AG04450 (cell line): ENCODE data around the gene RAB10. TPM values are rescaled to one million over a fixed set of nuclear protein-coding genes. Genes with fewer than 3 reads are reported as not detected.
A peak's percentile ranks its signal among the peaks of the same experiment; 100 is the strongest.

Source experiments
- CTCF ChIA-PET: fragments of 300-600, 350-600 bp; formaldehyde crosslinking; extraction: SDS; loops from one replicate; lab custom pipeline; 2022; ENCODE audit warnings: antibody characterized with exemption, inconsistent platforms; lab: Charles Lee
- POLR2A ChIA-PET: fragments of 350-600 bp; formaldehyde crosslinking; extraction: SDS; loops from one replicate; lab custom pipeline; 2021; ENCODE audit warnings: antibody characterized with exemption, inconsistent platforms; lab: Yijun Ruan, JAX
- DNase-seq: peaks from one replicate; pipeline ENCODE4 v3.0.0-alpha.2; 2011; ENCODE audit warnings: low read depth, low spot score
- H3K27ac ChIP-seq: one replicate; pipeline ENCODE4 v1.5.1; 2012; ENCODE audit warnings: low read depth, low read length, control low read depth
- H3K27me3 ChIP-seq: one replicate; pipeline ENCODE4 v1.6.0; 2012; ENCODE audit warnings: low read length; ENCODE audit not compliant: control insufficient read depth, insufficient read depth
- H3K4me3 ChIP-seq: 2 replicates; pipeline ENCODE4 v1.5.1; 2011; ENCODE audit warnings: mild to moderate bottlenecking, low read depth, low read length, control low read depth
- H3K9me3 ChIP-seq: 2 replicates; pipeline ENCODE4 v1.5.1; 2012; ENCODE audit warnings: low read length; ENCODE audit not compliant: control insufficient read depth, insufficient read depth
- polyA plus RNA-seq: library from polyadenylated mRNA; depleted of rRNA; stranded (reverse); fragments of >200 nt; gene quantifications from 2 replicates; pipeline ENCODE4 v1.2.3, GENCODE V29; 2011
- TF ChIP-seq, protein P1 (sequence below): IDR thresholded peaks from 2 replicates; pipeline ENCODE4 v1.5.1; 2011; ENCODE audit warnings: low read depth, low read length, control low read depth, inconsistent platforms

The RAB10 gene
- polyA plus RNA-seq, 1 experiment, result 178 TPM

GRCh38 chr2:26169681-26170414, 136.0 kb downstream of the RAB10 start:
- TF ChIP-seq, protein P1, sequence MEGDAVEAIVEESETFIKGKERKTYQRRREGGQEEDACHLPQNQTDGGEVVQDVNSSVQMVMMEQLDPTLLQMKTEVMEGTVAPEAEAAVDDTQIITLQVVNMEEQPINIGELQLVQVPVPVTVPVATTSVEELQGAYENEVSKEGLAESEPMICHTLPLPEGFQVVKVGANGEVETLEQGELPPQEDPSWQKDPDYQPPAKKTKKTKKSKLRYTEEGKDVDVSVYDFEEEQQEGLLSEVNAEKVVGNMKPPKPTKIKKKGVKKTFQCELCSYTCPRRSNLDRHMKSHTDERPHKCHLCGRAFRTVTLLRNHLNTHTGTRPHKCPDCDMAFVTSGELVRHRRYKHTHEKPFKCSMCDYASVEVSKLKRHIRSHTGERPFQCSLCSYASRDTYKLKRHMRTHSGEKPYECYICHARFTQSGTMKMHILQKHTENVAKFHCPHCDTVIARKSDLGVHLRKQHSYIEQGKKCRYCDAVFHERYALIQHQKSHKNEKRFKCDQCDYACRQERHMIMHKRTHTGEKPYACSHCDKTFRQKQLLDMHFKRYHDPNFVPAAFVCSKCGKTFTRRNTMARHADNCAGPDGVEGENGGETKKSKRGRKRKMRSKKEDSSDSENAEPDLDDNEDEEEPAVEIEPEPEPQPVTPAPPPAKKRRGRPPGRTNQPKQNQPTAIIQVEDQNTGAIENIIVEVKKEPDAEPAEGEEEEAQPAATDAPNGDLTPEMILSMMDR, result no peak
- Histone ChIP-seq H3K9me3 (peaks cover 9% of the 10 kb centered on the region; the same call in 1 of the 2 replicates), H3K27me3 (peaks cover 26% of the 10 kb centered on the region), H3K4me3 (no peak overlapping the region), H3K27ac (no peak overlapping the region)
- no peak for DNase-seq
- ChIA-PET POLR2A (interaction anchor here (0.9 kb wide), 1 partner anchor 22 kb away, joined by 3 read pairs; no protein-coding TSS in a partner anchor), CTCF (no interaction called here)

DNA sequence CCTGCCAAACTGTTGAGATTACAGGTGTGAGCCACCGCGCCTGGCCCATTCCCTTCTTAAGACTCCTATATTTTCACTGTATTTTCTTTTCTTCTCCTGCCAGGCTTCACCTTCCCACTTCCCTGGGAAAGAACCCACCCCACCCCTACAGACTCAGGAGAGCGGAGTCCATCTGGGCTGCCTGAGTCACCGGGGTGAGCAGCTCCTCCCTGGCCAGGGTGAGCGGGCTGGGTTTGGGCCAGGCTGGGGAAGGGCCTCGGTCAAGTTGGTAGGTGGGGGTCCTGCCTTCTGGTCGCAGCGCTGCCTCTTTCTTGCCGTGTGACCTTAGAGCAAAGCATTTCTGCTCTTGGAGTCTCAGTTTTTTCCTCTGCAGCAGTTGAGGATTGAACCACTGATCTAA, 136.9 kb downstream of the RAB10 start:
- Histone ChIP-seq H3K4me3 (no peak overlapping the region), H3K9me3 (peaks cover 9% of the 10 kb centered on the region; the same call in 1 of the 2 replicates), H3K27ac (no peak overlapping the region), H3K27me3 (peaks cover 32% of the 10 kb centered on the region)
- TF ChIP-seq, protein P1, result no peak
- POLR2A ChIA-PET, result no interaction called here
- no peak for DNase-seq
- CTCF ChIA-PET, result no interaction called here

GRCh38 chr2:26172189-26172870, 138.4 kb downstream of the RAB10 start:
- TF ChIP-seq, protein P1, result no peak
- H3K27ac ChIP-seq, result no peak overlapping the region
- DNase-seq, result no peak
- H3K4me3 ChIP-seq, result no peak overlapping the region
- CTCF ChIA-PET, result interaction anchor here (1.0 kb wide), 1 partner anchor 222 kb away, joined by 3 read pairs; no protein-coding TSS in a partner anchor
- POLR2A ChIA-PET, result no interaction called here
- peaks cover 37% of the 10 kb centered on the region for H3K27me3 ChIP-seq
- H3K9me3 ChIP-seq, result peaks cover 9% of the 10 kb centered on the region; the same call in 1 of the 2 replicates

DNA sequence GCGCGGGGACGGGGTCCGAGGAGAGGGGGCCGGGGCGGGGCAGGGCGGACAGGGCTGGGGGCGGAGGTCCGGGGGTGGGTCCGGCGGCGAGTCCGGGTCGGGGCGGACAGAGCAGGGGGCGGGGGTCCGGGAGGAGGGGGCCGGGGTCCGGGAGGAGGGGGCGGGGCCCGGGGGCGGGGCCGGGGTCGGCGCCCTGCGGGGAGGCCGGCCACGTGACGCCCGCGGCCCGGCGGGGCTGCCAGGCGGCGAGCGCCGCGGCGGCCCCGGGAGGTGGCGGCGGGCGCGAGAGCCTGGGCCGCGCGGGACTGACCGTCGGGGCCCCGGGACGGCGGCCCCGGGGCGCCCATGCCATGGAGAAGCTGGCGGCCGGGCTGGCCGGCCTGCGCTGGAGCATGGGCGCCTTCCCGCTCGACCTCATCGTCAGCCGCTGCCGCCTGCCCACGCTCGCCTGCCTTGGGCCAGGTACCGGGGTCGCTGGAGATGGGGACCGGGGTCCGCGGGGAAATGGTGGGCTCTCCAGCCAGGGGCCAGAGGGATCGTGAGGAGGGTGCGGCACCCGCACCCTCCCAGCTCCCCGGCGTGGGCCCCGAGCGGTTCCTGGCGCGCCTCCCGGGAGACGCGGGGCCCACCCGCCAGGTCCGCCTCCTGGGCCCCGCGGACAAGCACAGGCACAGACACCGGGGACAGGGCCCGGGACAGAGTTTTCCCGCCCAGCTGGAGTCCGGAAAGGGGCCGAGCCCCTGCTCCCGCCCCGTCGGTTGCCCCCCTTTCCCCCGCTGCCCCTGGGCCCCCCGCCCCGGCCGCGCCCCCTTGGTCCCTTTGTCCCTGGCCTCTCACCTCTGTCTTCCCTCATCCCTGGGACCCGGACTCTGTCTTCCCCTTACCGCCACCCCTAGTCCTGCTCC, 139.2 kb downstream of the RAB10 start, which contains the start of gene GAREM2:
GAREM2 (plus strand) TSS at position 218 of the 905 bp plus-strand sequence; CDS start at position 351, 133 bp downstream.
- peaks cover 9% of the 10 kb centered on the region; the same call in 1 of the 2 replicates for H3K9me3 ChIP-seq
- no peak for DNase-seq
- no peak within 1 kb of the TSS for H3K27ac ChIP-seq
- H3K4me3 ChIP-seq, result peak within 1 kb of the TSS; percentile 27; the same call in 1 of the 2 replicates
- H3K27me3 ChIP-seq, result peaks cover 37% of the 10 kb centered on the region
- ChIA-PET CTCF (interaction anchor here (0.6 to 1.0 kb wide), 2 partner anchors 222 to 229 kb away, joined by 3 to 5 read pairs; no protein-coding TSS in a partner anchor), POLR2A (no interaction called here)
- TF ChIP-seq, protein P1, result no peak
